HG03108 (cell line): ENCODE measurements around the gene SSC5D.
"Not testable (repeated sequence)": the region's sequence is repeated elsewhere in the genome, so short reads cannot be mapped to it uniquely, and the experiment has no call there.

Experiments used
- ATAC-seq: cut with Tn5 transposase; IDR thresholded peaks from one replicate; pipeline ENCODE4 v1.9.1; 2021; ENCODE audit warnings: moderate library complexity; ENCODE audit not compliant: unreplicated experiment

SSC5D gene

DNA sequence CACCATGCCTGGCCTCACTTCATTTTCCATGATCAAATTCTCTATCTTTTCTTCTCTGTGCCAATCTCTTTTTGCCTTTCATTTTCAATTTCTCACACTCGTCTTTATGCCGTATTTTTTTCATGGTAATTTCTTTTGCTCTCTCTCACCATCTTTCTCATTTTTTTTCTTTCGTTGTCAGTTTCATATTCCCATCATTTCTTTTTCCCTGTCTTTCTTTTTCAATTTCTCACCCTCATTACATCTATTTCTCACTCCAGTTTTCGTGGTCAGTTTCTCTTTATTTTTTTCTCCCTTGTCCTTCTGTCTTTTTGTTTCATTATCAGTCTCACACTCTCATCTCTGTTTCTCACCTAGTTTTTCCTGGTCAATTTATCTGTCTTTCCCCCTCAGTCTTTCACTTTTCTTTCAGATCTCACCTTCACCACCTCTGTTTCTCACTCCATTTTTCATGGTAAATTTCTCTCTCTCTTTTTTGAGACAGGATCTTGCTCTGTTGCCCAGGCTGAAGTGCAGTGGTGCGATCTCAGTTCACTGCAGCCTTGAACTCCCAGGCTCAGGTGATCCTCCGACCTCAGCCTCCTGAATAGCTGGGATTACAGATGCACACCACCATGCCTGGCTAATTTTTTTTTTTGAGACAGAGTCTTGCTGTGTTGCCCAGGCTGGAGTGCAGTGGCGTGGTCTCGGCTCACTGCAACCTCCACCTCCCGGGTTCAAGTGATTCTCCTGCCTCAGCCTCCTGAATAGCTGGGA is 14.1 kb downstream of the SSC5D start:
- ATAC-seq, result no peak

GRCh38 chr19:55503157-55503501 is 14.9 kb downstream of the SSC5D start:
- no peak for ATAC-seq

- peak; percentile 90 for ATAC-seq
Observed at GRCh38 chr19:55503502-55504251, 15.4 kb downstream of the SSC5D start.

DNA sequence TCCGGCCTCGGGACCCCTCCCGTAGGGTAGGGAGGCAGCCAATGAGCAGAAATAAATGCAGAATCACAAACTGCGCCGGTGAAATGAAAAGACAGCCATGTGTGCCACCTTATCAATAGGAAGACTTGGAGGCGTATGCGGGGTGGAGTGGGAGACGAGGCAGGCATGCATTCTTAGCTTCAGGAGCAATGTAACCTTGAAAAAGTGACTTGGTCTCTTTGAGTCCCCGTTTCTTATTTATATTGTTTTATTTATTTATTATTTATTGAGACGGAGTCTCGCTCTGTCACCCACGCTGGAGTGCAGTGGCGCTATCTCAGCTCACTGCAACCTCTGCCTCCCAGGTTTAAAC is 16.0 kb downstream of the SSC5D start:
- ATAC-seq, result no peak

DNA sequence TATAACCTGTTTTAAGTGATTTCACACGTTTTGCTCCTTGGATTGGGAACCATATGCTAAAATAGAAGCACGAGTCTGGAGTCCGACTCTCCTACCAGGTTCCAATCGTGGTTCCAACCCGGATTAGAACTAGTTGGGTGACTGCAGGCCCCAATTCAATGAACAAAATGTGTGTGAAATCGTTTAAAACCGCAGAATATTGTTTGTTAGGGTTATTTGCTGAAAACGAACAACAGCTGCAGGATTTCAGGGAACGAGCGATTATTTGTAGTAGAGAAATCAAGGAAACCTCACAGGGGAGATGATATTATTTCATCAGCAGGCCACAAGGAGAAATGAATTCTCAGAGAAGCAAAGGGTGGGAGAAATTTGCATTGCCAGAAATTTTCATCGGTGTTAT is 16.7 kb downstream of the SSC5D start:
- no peak for ATAC-seq

DNA sequence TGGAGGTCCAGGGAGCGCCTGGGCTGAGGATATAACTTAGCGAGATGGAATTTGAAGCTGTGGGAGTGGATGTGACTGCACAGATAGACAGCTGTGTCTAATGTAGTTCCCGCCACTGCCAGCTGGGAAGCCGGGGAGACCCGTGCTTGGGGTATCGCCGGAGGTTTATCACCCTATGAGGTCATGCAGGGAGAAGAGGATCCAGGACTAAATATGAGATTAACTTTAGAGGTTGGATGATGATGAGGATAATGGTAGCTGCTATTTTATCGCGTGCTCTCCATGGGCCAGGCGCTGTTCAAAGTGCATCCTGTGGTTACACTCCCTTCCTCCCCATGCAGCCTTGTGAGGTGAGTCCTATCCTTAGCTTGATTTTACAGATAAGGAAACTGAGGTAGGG is 19.9 kb downstream of the SSC5D start:
- no peak for ATAC-seq

DNA sequence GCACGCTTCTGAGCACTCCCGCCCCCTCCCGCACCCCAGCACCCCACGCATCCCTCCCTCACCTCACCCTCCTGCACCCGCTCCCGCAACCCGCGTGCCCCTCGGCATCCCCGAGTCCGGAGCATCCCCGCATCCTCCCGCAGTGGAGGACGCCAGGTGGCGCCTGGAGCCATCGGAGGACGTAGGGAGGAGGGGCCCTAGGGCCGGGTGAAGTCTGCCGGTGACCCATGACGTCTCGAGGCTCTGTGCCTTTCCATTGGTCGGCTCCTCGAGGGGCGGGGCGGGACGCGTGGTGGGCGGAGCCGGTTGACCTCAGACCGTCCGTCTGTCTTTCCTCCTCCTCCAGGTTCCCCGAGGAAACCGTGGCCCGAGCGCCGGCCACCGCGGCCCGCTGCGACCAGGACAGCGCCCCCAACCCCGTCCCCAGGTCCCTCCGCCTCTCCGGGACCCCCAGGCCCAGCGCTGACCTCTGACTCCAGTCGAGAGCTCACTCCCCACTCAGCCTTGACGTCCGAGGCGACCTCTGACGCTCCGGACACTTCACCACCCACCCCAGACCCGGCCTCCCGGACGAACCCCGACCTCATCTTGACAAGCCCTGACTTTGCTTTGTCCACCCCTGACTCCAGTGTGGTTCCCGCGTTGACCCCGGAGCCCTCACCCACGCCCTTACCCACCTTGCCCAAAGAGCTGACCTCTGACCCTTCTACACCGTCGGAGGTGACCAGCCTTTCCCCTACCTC is 28.8 kb downstream of the SSC5D start:
- ATAC-seq, result peak; percentile 98

DNA sequence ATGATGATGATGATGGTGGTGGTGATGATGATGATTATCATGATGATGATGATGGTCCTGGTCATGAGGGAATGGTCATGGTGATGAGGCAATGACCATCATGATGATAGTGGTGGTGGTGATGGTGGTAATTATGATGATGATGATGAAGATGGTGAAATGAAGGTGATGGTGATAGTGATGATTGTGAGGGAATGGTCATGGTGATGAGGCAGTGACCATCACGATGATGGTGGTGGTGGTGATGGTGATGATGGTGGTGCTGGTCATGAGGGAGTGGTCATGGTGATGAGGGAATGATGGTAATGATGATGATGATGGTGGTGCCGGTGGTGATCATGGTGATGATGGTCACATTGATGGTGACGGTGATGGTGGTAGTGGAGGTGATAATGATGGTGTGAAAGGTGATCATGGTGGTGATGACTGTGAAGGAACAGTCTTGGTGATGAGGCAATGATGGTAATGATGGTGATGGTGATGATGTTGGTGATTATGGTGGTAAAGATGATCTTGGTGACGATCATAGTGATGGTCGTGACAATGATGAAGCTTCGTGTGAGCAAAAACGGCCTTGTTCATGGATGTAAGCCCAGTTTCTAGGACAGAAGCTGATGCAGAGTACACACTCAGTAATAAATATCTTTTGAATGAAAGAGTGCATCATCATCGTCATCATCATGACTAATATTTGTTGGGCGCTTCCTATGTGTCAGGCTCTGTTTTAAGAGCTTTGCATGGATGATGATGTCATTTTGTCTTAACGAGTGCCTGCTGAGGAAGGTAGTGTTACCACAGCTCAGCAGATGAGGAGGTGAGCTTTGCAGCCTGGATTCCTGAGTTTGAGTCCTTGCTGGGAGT is 31.4 kb downstream of the SSC5D start:
- no peak for ATAC-seq

DNA sequence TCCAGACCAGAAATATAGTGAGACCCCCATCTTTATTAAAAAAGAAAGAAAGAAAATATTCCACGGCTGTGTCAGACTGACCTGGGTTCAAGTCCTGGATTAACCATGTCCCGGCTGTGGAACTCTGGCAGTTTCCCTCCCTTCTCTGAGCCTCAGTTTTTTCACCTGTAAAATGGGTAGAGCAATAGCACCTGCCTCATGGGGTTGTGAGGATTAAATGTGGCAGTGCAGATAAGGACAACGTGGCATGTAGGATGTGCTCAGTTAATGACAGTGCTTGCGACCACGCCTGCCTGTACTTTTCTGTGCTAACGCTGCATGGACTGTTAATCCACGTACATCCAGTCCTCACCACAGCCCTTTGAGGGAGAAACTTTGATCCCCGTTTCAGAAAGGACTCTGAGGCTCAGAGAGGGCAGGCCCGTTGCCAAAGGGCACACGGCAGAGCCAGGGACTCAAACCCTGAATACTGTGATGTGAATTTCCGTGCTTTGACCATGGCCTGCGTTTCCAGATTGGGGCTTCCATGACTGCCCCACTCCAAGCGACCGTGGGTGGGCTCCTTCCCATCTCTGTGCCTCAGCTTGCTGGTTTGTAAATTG is 32.6 kb downstream of the SSC5D start:
- ATAC-seq, result no peak

- no peak for ATAC-seq
Observed at GRCh38 chr19:55525289-55526101, 37.3 kb downstream of the SSC5D start.

DNA sequence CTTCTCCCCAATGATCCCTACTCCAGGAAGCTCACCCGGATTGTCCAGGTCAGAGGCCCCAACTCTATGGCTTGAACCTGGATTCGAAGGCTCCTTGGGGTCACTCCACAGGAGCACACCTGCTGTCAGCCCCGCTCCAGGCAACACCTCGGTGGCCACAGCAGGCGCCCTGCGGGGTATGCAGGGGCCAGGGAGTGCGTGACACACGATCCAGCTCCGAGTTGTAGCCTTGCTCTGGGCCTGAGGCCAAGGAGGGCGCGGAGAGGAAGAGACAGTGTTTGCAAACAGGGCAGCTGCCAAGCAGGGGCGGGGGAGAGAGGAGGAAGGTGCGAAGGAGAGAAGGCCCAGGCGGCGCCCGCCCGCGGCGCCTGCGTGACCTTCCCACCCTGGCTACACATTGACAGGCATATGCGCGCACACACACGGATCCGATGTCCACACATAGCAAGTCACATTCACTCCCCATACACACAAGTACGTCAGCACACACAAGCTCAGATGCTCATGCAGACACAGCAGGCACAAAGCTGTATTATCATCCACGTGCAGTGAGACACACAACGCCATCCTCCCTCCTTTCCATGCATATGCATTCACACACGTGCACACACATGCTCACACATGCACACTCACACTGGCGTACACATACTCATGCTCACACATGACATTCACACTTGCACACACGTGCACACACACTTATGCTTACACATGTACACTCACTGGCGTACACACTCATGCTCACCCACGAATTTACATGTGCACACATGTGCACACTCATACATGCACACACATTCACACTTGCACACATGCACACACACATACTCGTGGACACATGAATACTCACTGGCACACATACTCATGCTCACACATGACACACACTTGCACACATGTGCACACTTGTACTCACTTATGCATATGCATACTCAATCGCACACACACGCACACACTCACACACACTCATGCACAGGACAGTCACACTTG is 38.3 kb downstream of the SSC5D start:
- ATAC-seq, result no peak

- no peak for ATAC-seq
Observed at GRCh38 chr19:55527197-55528029, 39.2 kb downstream of the SSC5D start.

GRCh38 chr19:55528030-55528803 is 40.0 kb downstream of the SSC5D start:
- no peak for ATAC-seq

- ATAC-seq, result no peak
Observed at GRCh38 chr19:55529636-55530234, 41.5 kb downstream of the SSC5D start.

- ATAC-seq, result no peak
Observed at GRCh38 chr19:55530996-55531395, 42.8 kb downstream of the SSC5D start.

DNA sequence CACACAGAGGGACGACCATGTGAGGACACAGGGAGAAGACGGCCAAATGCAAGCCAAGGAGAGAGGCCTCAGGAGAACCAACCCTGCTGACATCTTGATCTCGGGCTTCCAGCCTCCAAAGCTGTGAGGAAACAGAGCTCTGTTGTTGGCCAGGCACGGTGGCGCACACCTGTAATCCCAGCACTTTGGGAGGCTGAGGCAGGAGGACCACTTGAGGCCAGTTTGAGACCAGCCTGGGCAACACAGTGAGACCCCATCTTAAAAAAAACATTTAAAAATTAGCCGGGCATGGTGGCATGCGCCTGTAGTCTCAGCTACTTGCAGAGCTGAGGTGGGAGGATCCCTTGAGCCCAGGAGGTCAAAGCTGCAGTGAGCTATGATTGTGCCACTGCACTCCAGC is 46.0 kb downstream of the SSC5D start:
- ATAC-seq, result not testable (repeated sequence)
